Ureter (tissue), 1 donor: ENCODE data around the gene ZNF367. TPM values are rescaled to one million over a fixed set of nuclear protein-coding genes. Genes with fewer than 3 reads are reported as not detected.

ENCODE experiments used
- DNase-seq: peaks from one replicate; pipeline ENCODE4 v3.0.0-alpha.2; 2020; ENCODE audit warnings: low spot score
- total RNA-seq: library from RNA; stranded (reverse); gene quantifications from one replicate; pipeline ENCODE4 v1.2.4, GENCODE V29; 2023
- donor health status: DM: yes; HTN: yes; CAD: no.

ZNF367 gene
- total RNA-seq, 1 donor from 2014 or later: 1.8 TPM

DNA sequence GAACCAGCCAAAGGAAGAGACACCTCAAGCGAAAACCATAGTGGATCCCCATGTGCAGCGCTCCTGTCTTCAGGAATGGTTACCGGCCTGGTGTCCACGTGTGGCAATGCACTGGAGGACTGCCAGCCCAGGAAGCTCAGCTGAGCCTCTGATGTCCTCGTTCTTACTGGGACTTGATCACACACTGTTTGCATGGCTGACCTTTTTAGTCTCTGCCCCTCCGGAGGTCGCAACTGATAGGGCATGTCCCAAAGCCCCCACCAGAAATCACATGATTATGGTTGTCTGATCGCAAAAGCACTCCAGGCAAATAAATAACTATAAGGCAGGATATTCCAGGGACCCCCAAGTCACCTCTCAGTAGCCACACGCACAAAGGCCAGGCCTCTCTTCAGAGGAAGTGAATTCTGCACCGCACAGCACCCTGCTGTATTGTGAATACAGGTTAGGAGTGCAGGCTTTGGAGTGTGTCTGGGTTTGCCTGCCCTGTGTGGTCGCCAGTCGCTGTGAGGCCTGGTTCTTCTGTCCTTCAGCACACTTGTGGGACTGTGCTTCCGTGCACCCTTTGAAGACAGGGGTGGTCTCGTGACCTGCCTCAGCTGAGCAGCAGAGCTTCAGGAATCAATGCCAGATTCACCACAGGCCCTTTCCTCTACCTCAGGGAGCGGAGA lies 18.4 kb upstream of the ZNF367 start:
- no peak for DNase-seq

- DNase-seq: no peak
Measured at GRCh38 chr9:96436063-96436455, 17.9 kb upstream of the ZNF367 start.

DNA sequence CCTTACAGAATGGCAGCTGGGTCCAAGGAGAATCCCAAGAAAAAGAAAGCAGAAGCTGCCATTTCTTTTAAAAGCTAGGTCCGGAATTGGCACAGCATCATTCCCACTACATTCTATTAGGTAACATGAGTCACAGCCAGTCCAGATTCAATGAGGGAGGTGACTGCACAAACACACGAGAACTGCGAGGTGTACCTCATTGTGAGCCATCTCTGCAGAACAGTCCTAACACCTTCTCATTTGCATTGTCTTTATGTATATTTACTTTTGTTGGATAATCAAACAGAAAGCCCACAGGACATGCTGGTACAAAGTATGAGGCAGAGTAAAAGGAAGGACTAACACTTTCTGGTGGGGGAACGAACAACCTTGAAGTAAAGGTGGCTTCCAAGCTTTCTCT lies 17.2 kb upstream of the ZNF367 start:
- no peak for DNase-seq

- DNase-seq: no peak
Measured at GRCh38 chr9:96430377-96430776, 12.2 kb upstream of the ZNF367 start.

GRCh38 chr9:96429732-96430131 lies 11.6 kb upstream of the ZNF367 start:
- DNase-seq: no peak

GRCh38 chr9:96425500-96426169 lies 7.5 kb upstream of the ZNF367 start:
- no peak for DNase-seq

DNA sequence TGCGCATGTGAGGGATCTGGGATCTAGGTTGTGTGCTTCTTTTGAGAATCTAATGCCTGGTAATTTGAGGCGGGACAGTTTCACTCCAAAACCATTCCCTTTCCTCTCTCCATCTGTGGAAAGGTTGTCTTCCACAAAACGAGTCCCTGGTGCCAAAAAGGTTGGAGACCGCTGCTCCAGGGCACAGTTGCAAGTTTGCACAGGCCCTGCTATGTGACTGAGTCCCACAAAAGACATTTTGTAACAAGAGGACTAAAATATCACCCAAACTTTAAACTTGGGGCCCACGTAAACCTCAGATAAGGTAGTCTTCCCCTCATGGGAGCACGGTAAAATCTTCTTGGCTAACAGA lies 5.8 kb upstream of the ZNF367 start:
- DNase-seq: no peak

DNA sequence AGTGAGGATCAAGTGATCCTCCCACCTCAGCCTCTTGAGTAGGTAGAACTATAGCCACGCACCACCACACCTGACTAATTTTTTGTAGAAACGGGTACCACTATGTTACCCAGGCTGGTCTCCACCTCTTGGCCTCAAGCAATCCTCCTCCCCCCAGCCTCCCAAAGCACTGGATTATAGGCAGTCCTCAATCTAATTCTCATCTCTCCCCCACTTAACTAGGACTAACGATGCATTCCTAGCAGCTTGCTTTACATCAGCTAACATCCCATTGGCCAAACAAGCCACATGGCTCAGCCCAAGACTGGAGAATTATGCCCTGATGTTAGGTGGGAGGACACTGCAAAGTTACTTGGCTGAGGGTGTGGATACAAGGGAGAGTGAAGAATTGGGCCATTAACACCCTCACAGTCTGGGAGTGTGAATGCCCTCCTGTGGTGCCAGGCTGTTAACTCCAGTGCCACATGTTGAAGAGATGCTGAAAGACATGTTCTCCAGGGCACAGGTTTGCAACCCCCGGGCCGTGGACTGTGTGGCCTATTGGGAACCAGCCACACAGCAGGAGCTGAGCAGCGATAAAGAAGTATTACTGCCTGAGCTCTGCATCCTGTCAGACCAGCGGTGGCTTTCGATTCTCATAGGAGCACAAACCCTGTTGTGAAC lies 5.3 kb upstream of the ZNF367 start:
- DNase-seq: no peak

- peak; percentile 55 for DNase-seq
Measured at GRCh38 chr9:96420468-96421219, 2.5 kb upstream of the ZNF367 start.

GRCh38 chr9:96419691-96419969 lies 1.5 kb upstream of the ZNF367 start:
- DNase-seq: no peak

GRCh38 chr9:96418920-96419690 lies 935 bp upstream of the ZNF367 start:
- peak; percentile 61 for DNase-seq

DNA sequence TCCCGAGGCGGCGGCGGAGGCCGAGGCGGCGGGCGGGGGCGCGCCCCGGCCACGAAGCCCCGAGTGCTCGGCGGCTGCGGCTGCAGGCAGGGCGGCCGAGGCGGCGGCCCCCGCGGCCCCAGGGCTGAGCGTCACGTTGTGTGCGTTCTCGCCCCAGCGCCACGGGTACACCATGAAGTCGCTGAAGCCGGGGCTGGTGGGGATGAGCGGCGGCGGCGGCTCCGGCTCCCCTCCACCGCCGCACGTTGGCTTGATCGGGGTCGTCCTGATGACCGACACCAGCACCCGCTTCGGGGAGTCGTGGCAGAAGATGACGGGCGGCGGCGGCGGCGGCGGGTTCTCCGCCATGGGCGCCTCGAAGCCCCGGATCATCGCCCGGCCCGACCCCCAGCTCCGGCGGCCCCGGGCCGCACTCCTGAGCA lies 498 bp downstream of the ZNF367 start:
- DNase-seq: peak; percentile 54

DNA sequence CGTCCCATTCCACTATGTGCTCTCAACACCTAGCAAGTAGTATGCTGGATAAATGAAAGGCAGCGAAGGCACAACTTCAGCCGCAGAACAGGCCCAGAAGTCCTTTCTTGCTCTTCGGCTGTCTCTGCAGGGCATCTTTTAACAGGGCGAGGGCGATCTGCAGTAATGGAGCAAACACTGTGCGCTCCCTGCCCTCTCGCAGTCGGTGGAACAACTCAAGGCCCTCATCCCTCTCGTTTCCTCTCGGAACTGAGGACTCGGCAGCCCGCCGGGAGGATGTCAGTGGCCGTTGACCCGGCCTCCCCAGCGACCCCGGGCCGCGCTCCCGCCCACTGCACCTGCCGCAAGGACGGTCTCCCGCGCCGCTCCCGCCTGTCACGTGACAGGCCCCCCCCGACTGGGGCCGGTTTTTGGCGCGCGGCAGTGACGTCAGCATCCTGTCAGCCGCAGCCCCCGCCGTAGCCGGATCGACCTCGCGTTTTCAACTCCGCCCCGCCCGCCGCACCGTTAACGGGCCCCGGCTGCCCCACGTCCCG lies 1.1 kb downstream of the ZNF367 start:
- peak; percentile 87 for DNase-seq

GRCh38 chr9:96413302-96414221 lies 4.6 kb downstream of the ZNF367 start:
- DNase-seq: no peak

GRCh38 chr9:96412174-96412913 lies 5.8 kb downstream of the ZNF367 start:
- no peak for DNase-seq

GRCh38 chr9:96411129-96411838 lies 6.9 kb downstream of the ZNF367 start:
- no peak for DNase-seq

GRCh38 chr9:96408409-96409280 lies 9.5 kb downstream of the ZNF367 start:
- DNase-seq: no peak
